ENCODE measurements around the gene FGD5.
"Not testable (repeated sequence)": the region's sequence is repeated elsewhere in the genome, so short reads cannot be mapped to it uniquely, and the experiment has no call there.

FGD5 gene

GRCh38 chr3:14889205-14889604, 70.4 kb downstream of the FGD5 start:
- no peaks in the 10 kb centered on the region for H3K9me3 Mint-ChIP-seq
- peaks cover 6% of the 10 kb centered on the region for H3K4me1 Mint-ChIP-seq
- H3K4me3 Mint-ChIP-seq: no peak overlapping the region
- no peak overlapping the region for H3K27ac Mint-ChIP-seq (ENCODE audit: low read depth)
- no peaks in the 10 kb centered on the region for H3K36me3 Mint-ChIP-seq (ENCODE audit: insufficient read depth)
- no peak for ATAC-seq (replicated peaks; ENCODE audit: extremely low read depth, poor library complexity, severe bottlenecking)
- DNase-seq (ENCODE audit: low spot score in 2 of 2): no peak
- peaks cover 63% of the 10 kb centered on the region for H3K27me3 Mint-ChIP-seq

- Mint-ChIP-seq H3K27me3 (peaks cover 63% of the 10 kb centered on the region), H3K4me3 (no peak overlapping the region), H3K4me1 (peaks cover 5% of the 10 kb centered on the region), H3K9me3 (no peaks in the 10 kb centered on the region), H3K36me3 (ENCODE audit: insufficient read depth) (no peaks in the 10 kb centered on the region), H3K27ac (ENCODE audit: low read depth) (no peak overlapping the region)
- ATAC-seq (replicated peaks; ENCODE audit: extremely low read depth, poor library complexity, severe bottlenecking) (no peak), DNase-seq (ENCODE audit: low spot score in 2 of 2) (no peak)
Observed at GRCh38 chr3:14889943-14890342, 71.2 kb downstream of the FGD5 start.

- H3K9me3 Mint-ChIP-seq: no peaks in the 10 kb centered on the region
- no peak for DNase-seq (ENCODE audit: low spot score in 2 of 2)
- H3K27me3 Mint-ChIP-seq: peaks cover 63% of the 10 kb centered on the region
- no peak overlapping the region for H3K27ac Mint-ChIP-seq (ENCODE audit: low read depth)
- no peak for ATAC-seq (replicated peaks; ENCODE audit: extremely low read depth, poor library complexity, severe bottlenecking)
- no peaks in the 10 kb centered on the region for H3K4me1 Mint-ChIP-seq
- H3K36me3 Mint-ChIP-seq (ENCODE audit: insufficient read depth): no peaks in the 10 kb centered on the region
- no peak overlapping the region for H3K4me3 Mint-ChIP-seq
Observed at GRCh38 chr3:14890476-14890875, 71.7 kb downstream of the FGD5 start.

- Mint-ChIP-seq H3K27me3 (peaks cover 66% of the 10 kb centered on the region), H3K36me3 (ENCODE audit: insufficient read depth) (no peaks in the 10 kb centered on the region), H3K4me1 (no peaks in the 10 kb centered on the region), H3K9me3 (no peaks in the 10 kb centered on the region), H3K27ac (ENCODE audit: low read depth) (no peak overlapping the region), H3K4me3 (no peak overlapping the region)
- DNase-seq (ENCODE audit: low spot score in 2 of 2) (no peak), ATAC-seq (replicated peaks; ENCODE audit: extremely low read depth, poor library complexity, severe bottlenecking) (no peak)
Observed at GRCh38 chr3:14891135-14892132, 72.7 kb downstream of the FGD5 start.

- Mint-ChIP-seq H3K4me3 (no peak overlapping the region), H3K27me3 (peaks cover 62% of the 10 kb centered on the region), H3K4me1 (no peaks in the 10 kb centered on the region), H3K36me3 (ENCODE audit: insufficient read depth) (no peaks in the 10 kb centered on the region), H3K27ac (ENCODE audit: low read depth) (no peak overlapping the region), H3K9me3 (no peaks in the 10 kb centered on the region)
- DNase-seq (ENCODE audit: low spot score in 2 of 2) (no peak), ATAC-seq (replicated peaks; ENCODE audit: extremely low read depth, poor library complexity, severe bottlenecking) (no peak)
Observed at GRCh38 chr3:14892226-14892625, 73.5 kb downstream of the FGD5 start.

- no peak overlapping the region for H3K4me3 Mint-ChIP-seq
- H3K9me3 Mint-ChIP-seq: no peaks in the 10 kb centered on the region
- no peak for DNase-seq (ENCODE audit: low spot score in 2 of 2)
- ATAC-seq (replicated peaks; ENCODE audit: extremely low read depth, poor library complexity, severe bottlenecking): no peak
- H3K27ac Mint-ChIP-seq (ENCODE audit: low read depth): no peak overlapping the region
- H3K36me3 Mint-ChIP-seq (ENCODE audit: insufficient read depth): no peaks in the 10 kb centered on the region
- H3K4me1 Mint-ChIP-seq: no peaks in the 10 kb centered on the region
- peaks cover 77% of the 10 kb centered on the region for H3K27me3 Mint-ChIP-seq
Observed at GRCh38 chr3:14894085-14894484, 75.3 kb downstream of the FGD5 start.

GRCh38 chr3:14897266-14897665, 78.5 kb downstream of the FGD5 start:
- Mint-ChIP-seq H3K4me3 (no peak overlapping the region), H3K27ac (ENCODE audit: low read depth) (no peak overlapping the region), H3K4me1 (no peaks in the 10 kb centered on the region), H3K27me3 (peaks cover 83% of the 10 kb centered on the region), H3K36me3 (ENCODE audit: insufficient read depth) (no peaks in the 10 kb centered on the region), H3K9me3 (no peaks in the 10 kb centered on the region)
- ATAC-seq (replicated peaks; ENCODE audit: extremely low read depth, poor library complexity, severe bottlenecking) (no peak), DNase-seq (ENCODE audit: low spot score in 2 of 2) (no peak)

GRCh38 chr3:14898929-14899328, 80.2 kb downstream of the FGD5 start:
- no peaks in the 10 kb centered on the region for H3K9me3 Mint-ChIP-seq
- H3K4me3 Mint-ChIP-seq: no peak overlapping the region
- no peak for DNase-seq (ENCODE audit: low spot score in 2 of 2)
- peaks cover 82% of the 10 kb centered on the region for H3K27me3 Mint-ChIP-seq
- H3K27ac Mint-ChIP-seq (ENCODE audit: low read depth): peak overlapping the region; percentile 5
- no peaks in the 10 kb centered on the region for H3K4me1 Mint-ChIP-seq
- no peak for ATAC-seq (replicated peaks; ENCODE audit: extremely low read depth, poor library complexity, severe bottlenecking)
- H3K36me3 Mint-ChIP-seq (ENCODE audit: insufficient read depth): no peaks in the 10 kb centered on the region

- Mint-ChIP-seq H3K36me3 (ENCODE audit: insufficient read depth) (no peaks in the 10 kb centered on the region), H3K27me3 (peaks cover 82% of the 10 kb centered on the region), H3K27ac (ENCODE audit: low read depth) (no peak overlapping the region), H3K4me1 (no peaks in the 10 kb centered on the region), H3K4me3 (no peak overlapping the region), H3K9me3 (peaks cover 3% of the 10 kb centered on the region)
- ATAC-seq (replicated peaks; ENCODE audit: extremely low read depth, poor library complexity, severe bottlenecking): no peak
- no peak for DNase-seq (ENCODE audit: low spot score in 2 of 2)
Observed at GRCh38 chr3:14899993-14900618, 81.3 kb downstream of the FGD5 start.

GRCh38 chr3:14900881-14901873, 82.4 kb downstream of the FGD5 start:
- no peak for DNase-seq (ENCODE audit: low spot score in 2 of 2)
- Mint-ChIP-seq H3K27ac (ENCODE audit: low read depth) (no peak overlapping the region), H3K27me3 (peaks cover 82% of the 10 kb centered on the region), H3K4me1 (no peaks in the 10 kb centered on the region), H3K4me3 (no peak overlapping the region), H3K9me3 (peaks cover 9% of the 10 kb centered on the region), H3K36me3 (ENCODE audit: insufficient read depth) (no peaks in the 10 kb centered on the region)
- ATAC-seq (replicated peaks; ENCODE audit: extremely low read depth, poor library complexity, severe bottlenecking): no peak

- no peak overlapping the region for H3K4me3 Mint-ChIP-seq
- no peaks in the 10 kb centered on the region for H3K36me3 Mint-ChIP-seq (ENCODE audit: insufficient read depth)
- no peak overlapping the region for H3K27ac Mint-ChIP-seq (ENCODE audit: low read depth)
- H3K4me1 Mint-ChIP-seq: no peaks in the 10 kb centered on the region
- no peak for DNase-seq (ENCODE audit: low spot score in 2 of 2)
- H3K27me3 Mint-ChIP-seq: peaks cover 85% of the 10 kb centered on the region
- H3K9me3 Mint-ChIP-seq: peaks cover 9% of the 10 kb centered on the region
- ATAC-seq (replicated peaks; ENCODE audit: extremely low read depth, poor library complexity, severe bottlenecking): no peak
Observed at GRCh38 chr3:14902719-14903118, 84.0 kb downstream of the FGD5 start.

- H3K4me3 Mint-ChIP-seq; DNase-seq (ENCODE audit: low spot score in 2 of 2); H3K4me1 Mint-ChIP-seq; H3K36me3 Mint-ChIP-seq (ENCODE audit: insufficient read depth); ATAC-seq (replicated peaks; ENCODE audit: extremely low read depth, poor library complexity, severe bottlenecking); H3K9me3 Mint-ChIP-seq; H3K27ac Mint-ChIP-seq (ENCODE audit: low read depth): not testable (repeated sequence)
- H3K27me3 Mint-ChIP-seq: peaks cover 77% of the 10 kb centered on the region
Observed at GRCh38 chr3:14903501-14903900, 84.7 kb downstream of the FGD5 start.
